Urinary bladder (tissue), 4 donors: ENCODE results near the gene MYO7A. TPM values are rescaled to one million over a fixed set of nuclear protein-coding genes. Genes with fewer than 3 reads are reported as not detected.

Experiments used
- DNase-seq: peaks from one replicate; pipeline ENCODE4 v3.0.0-alpha.2; 2015; ENCODE audit errors: extremely low spot score
- H3K27ac ChIP-seq: one replicate; pipeline ENCODE4 v1.5.1; 2013; ENCODE audit warnings: low read depth, mild to moderate bottlenecking, moderate library complexity
- H3K36me3 ChIP-seq: one replicate; pipeline ENCODE4 v1.6.1; 2013; ENCODE audit warnings: mild to moderate bottlenecking, moderate library complexity; ENCODE audit not compliant: insufficient read depth
- H3K4me1 ChIP-seq: one replicate; pipeline ENCODE4 v1.6.1; 2013; ENCODE audit warnings: mild to moderate bottlenecking, moderate library complexity; ENCODE audit not compliant: insufficient read depth
- H3K4me3 ChIP-seq: one replicate; pipeline ENCODE4 v1.5.1; 2013; ENCODE audit warnings: low read depth, low read length
- WGBS: extraction: QIAGEN DNeasy Blood & Tissue Kit; methylation state at CpG from one replicate; pipeline ENCODE4 v1.1.7; 2013; 5-methylcytosine and 5-hydroxymethylcytosine counted together
- polyA plus RNA-seq: library from polyadenylated mRNA; stranded (reverse); fragments of 200-250 nt; gene quantifications from one replicate; pipeline ENCODE4 v1.2.3, GENCODE V29; 2013
- total RNA-seq: library from RNA; depleted of rRNA; stranded (reverse); fragments of >200 nt; gene quantifications from one replicate; pipeline ENCODE4 v1.2.3, GENCODE V29; 2014
- donor health status: healthy with polysubstance abuse.
- donor health status: healthy.

MYO7A gene
- total RNA-seq: 4.7 TPM
- 4.2 TPM for polyA plus RNA-seq

DNA sequence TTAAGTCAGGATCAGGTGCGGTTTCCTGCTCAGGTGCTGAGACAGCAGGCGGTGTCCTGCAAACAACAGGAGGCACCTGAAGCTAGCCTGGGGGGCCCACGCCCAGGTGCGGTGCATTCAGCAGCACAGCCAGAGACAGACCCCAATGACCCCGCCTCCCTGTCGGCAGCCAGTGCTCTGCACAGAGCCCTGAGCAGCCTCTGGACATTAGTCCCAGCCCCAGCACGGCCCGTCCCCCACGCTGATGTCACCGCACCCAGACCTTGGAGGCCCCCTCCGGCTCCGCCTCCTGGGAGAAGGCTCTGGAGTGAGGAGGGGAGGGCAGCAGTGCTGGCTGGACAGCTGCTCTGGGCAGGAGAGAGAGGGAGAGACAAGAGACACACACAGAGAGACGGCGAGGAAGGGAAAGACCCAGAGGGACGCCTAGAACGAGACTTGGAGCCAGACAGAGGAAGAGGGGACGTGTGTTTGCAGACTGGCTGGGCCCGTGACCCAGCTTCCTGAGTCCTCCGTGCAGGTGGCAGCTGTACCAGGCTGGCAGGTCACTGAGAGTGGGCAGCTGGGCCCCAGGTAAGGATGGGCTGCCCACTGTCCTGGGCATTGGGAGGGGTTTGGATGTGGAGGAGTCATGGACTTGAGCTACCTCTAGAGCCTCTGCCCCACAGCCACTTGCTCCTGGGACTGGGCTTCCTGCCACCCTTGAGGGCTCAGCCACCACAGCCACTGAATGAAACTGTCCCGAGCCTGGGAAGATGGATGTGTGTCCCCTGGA lies at the start of gene MYO7A:
TSS of gene MYO7A (plus strand) at position 327 of the 772 bp plus-strand sequence. CDS start 2,389 bp downstream, outside the sequence.
- no peaks in the 10 kb centered on the region for H3K4me1 ChIP-seq
- no peaks in the 10 kb centered on the region for H3K36me3 ChIP-seq
- peak within 1 kb of the TSS; percentile 41 for H3K4me3 ChIP-seq
- peak; percentile 43 for DNase-seq
- WGBS: 22% methylated on average over 20 of the region's 20 CpGs
- H3K27ac ChIP-seq: no peak within 1 kb of the TSS

DNA sequence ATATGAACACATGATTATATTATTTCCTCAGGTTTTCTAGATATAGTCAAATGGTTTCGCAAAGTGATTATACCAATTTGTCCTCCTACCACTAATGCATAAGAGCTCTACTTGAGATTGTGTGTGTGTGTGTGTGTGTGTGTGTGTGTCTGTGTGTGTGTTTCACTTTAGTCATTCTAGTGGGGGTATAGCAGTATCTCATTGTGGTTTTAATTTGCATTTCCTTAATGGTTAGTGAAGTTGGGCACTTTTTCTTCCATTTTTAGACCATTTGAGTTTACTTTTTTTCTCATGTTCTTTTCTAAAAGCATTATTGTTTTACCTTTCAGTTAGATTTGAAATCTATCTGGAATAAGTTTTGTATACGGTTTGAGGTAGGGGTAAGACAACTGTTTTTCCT lies 48.4 kb upstream of the MYO7A start:
- DNase-seq: no peak
- 98% methylated on average over 2 of the region's 2 CpGs for WGBS
- H3K4me1 ChIP-seq: peaks cover 2% of the 10 kb centered on the region

DNA sequence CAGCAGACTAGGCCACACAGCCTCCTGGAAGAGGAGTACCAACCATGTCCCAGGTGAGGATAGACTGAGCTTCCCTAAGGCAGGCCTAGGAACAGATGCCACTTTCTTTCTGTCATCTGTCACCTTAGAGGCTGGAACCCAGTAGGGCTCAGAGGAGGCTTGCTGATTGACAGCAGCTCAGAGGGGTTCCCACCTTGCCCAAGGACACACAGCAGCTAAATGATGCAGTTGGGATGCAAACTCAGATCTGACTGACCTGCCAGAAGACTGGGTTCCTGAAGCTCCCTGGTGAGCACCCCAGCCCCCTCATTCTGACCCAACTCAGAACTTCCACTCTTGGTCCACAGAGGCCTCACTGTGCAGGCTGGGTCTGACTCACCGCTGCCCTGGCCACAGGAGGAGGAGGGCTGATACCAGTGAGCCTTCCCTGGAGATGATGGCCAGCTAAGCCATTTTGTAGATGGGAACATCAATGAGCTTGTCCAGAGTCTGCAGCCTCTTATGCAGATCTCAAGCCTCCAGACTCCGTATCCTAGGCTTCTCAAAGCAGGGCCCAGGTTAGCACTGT lies 47.3 kb upstream of the MYO7A start:
- DNase-seq: no peak
- WGBS: 94% methylated on average over 2 of the region's 2 CpGs

More for the DNA sequence above, 48.4 kb upstream of the MYO7A start:
- Histone ChIP-seq H3K4me3 (no peak overlapping the region), H3K27ac (no peak overlapping the region), H3K36me3 (no peaks in the 10 kb centered on the region)

DNA sequence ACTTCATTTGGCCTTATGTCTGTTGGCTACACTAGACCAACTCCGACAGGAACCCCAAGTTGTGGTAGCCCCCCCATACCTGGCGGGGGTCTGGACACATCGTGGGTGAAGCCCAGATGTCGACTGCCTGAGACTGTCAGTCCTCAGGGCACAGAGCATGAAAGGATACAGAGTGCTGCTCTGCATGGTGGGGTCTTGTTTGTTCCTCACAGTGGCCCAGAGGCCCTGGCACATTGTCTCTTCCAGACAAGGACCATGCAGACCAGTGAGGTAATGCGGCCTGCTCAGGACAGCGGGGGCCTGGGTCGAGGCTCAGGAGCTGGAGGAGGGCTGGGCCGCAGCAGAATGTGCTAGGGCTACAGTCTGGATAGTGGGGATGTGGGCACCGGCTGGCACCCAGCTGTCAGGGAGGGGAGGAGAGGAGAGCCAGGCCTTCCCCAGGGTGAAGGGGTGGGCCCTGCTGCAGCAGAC lies 46.6 kb upstream of the MYO7A start:
- no peak overlapping the region for H3K4me3 ChIP-seq
- WGBS: 90% methylated on average over 9 of the region's 9 CpGs
- no peaks in the 10 kb centered on the region for H3K36me3 ChIP-seq
- peaks cover 2% of the 10 kb centered on the region for H3K4me1 ChIP-seq
- H3K27ac ChIP-seq: no peak overlapping the region
- DNase-seq: no peak

More for the DNA sequence above, 47.3 kb upstream of the MYO7A start:
- Histone ChIP-seq H3K36me3 (no peaks in the 10 kb centered on the region), H3K4me1 (peaks cover 2% of the 10 kb centered on the region), H3K4me3 (no peak overlapping the region), H3K27ac (no peak overlapping the region)

DNA sequence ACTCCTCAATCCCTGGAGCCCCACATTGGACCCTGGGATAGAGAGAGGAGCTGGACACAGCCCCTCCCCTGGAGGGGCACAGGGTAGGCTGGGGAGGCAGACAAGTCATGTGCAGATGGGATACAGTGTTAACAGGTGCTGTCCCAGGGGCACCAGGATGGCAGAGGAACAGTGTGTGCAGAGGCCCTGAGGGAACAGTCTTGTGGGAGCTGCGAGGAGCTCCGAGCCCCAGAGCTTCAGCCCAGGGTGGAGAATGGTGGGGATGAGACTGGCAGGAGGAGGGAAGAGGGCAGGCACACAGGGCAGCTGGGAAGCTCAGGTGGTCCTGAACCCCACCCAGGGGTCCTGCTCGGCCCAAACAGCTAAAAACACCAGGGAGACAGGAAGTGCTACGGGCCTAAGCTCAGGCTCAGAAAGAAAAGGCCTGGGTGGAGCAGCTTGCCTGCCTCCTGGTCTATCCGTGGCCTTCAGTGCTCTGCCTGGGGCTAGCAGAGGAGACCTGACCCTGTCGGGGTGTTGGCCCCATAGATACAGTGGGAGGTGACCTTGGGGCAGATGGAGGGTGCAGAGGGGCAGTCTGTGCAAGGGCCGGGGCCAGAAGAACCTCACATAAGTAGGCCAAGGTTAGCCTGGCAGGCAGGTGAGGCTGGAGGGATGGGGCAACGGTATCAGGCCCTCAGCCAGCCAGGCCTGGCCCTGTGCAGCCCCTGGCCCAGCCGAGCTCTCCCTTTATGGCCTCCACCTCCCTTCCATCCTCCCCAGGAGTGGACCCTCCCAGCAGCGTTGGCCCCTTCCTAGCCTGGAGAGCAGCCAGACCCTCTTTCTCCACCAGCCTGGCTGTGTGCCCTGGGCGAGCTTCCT lies 45.8 kb upstream of the MYO7A start:
- Histone ChIP-seq H3K4me1 (peaks cover 2% of the 10 kb centered on the region), H3K36me3 (no peaks in the 10 kb centered on the region), H3K4me3 (no peak overlapping the region), H3K27ac (peak overlapping the region; percentile 73)
- DNase-seq: no peak
- WGBS: 64% methylated on average over 11 of the region's 11 CpGs

DNA sequence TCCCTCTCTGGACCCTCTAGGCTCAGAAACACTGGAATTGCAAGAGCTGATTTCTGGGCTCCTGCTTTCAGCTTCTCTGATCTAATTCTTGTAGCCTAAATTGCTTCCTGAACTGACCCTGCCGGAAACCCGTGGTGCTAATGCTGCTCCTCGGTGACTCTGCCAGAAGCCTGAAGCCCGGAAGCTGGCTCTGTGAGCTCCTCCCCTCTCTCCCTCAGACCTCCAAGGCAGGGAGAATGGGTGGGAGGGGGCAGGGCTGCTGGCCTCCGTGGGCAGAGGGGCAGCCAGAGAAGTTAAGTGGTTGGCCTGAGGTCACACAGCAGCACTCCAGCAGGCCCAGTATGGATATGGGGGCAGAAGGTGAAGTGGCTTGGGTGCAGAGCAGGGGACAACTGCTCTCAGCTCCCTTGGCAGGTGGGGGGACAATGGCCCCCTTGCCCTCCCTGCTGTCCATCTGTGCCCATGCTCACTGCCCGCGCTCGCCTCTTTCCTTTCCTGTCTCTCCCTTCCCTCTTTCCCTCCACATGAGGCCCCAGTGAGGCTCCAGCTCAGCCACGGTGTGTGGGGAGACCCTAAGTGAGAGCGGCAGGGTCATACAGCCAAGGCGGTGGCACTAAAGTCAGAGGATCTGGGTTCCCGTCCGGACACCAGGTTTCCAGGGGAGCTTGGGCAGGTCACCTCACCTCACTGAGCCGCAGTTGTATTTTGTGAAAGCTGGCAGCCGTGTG lies 45.0 kb upstream of the MYO7A start:
- Histone ChIP-seq H3K4me1 (peaks cover 2% of the 10 kb centered on the region), H3K4me3 (no peak overlapping the region), H3K27ac (peak overlapping the region; percentile 73), H3K36me3 (no peaks in the 10 kb centered on the region)
- 72% methylated on average over 15 of the region's 15 CpGs for WGBS
- DNase-seq: no peak

DNA sequence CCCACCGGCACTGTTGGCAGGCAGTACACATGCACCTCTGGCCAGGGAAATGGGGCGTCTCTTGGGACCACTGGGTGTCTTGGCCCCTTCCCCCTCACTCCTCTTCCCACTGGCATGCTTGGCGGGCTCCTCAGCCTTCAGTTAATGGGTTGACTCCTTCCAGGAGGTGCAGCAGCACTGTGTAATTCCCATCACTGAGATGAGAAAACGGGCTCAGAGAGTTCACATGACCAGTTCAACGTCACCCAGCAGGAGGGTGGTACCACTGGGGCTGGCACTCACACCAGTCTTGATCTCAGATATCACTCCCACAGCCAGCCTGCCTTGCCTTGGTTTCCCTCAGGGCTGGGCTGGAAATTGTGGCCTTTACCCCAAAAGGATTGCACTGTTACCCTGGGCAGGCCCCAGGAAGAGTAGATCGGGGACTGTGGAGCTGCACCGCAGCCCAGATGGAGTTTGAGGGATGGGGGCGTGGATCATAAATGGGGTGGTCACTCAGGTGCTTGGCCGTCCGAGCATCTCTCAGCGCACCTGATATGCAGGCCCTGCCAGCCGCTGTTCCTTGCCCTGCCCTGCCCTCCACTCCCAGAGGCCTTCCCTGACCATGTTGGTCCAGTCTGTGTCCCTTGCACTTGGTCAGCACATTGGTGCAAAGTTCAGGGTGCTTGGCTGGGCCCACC lies 44.3 kb upstream of the MYO7A start:
- 94% methylated on average over 12 of the region's 12 CpGs for WGBS
- no peak overlapping the region for H3K27ac ChIP-seq
- no peak for DNase-seq

DNA sequence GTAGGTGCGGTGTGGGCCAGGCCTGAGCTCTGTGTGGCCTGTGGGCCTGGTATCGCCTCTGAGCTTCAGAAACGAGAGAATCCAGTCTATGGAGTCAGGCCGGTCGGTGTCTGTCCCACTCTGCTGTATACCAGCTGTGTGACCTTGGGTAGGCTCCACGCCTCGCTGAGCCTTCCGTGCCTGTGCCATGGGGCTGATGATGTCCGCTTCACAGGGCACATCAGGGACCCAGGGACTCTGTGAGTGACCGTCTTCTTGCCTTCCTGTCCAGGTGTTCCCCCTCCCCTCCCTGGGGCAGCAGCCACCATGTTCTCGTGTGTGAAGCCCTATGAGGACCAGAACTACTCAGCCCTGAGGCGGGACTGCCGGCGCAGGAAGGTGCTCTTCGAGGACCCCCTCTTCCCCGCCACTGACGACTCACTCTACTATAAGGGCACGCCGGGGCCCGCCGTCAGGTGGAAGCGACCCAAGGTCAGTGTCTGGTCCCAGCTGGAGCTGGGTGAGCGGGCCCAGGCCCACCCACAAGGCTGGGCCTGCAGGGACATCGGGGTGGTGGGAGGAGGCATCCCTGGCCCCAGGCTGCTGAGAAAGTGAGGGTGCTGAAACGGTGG lies 43.4 kb upstream of the MYO7A start:
- no peak overlapping the region for H3K27ac ChIP-seq
- no peak overlapping the region for H3K4me3 ChIP-seq
- no peaks in the 10 kb centered on the region for H3K36me3 ChIP-seq
- DNase-seq: no peak
- H3K4me1 ChIP-seq: peaks cover 2% of the 10 kb centered on the region
- 94% methylated on average over 25 of the region's 25 CpGs for WGBS

More for the DNA sequence above, 44.3 kb upstream of the MYO7A start:
- H3K36me3 ChIP-seq: no peaks in the 10 kb centered on the region
- peaks cover 2% of the 10 kb centered on the region for H3K4me1 ChIP-seq
- no peak overlapping the region for H3K4me3 ChIP-seq

DNA sequence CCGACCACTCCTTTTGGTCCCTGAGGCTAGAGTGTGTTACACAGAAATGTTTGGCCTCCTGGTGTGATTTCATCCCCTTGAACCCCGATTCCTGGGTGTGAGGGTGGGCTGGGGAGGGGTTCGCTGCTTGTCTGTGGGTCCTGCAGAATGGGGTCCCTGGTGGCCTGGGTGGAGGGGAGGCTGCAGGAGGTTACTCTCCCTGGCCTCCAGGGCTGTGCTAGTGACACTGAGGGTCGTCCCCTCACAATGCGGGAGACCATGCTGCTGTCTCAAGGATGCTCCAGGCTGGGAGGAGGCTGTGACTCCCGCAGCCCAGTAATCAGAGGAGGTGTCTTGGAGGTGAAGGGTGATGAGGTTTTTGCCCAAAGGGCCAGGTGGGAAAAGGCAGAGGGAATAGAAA lies 42.4 kb upstream of the MYO7A start:
- Histone ChIP-seq H3K36me3 (no peaks in the 10 kb centered on the region), H3K4me3 (no peak overlapping the region), H3K27ac (no peak overlapping the region), H3K4me1 (peaks cover 2% of the 10 kb centered on the region)
- WGBS: 92% methylated on average over 6 of the region's 6 CpGs
- no peak for DNase-seq

DNA sequence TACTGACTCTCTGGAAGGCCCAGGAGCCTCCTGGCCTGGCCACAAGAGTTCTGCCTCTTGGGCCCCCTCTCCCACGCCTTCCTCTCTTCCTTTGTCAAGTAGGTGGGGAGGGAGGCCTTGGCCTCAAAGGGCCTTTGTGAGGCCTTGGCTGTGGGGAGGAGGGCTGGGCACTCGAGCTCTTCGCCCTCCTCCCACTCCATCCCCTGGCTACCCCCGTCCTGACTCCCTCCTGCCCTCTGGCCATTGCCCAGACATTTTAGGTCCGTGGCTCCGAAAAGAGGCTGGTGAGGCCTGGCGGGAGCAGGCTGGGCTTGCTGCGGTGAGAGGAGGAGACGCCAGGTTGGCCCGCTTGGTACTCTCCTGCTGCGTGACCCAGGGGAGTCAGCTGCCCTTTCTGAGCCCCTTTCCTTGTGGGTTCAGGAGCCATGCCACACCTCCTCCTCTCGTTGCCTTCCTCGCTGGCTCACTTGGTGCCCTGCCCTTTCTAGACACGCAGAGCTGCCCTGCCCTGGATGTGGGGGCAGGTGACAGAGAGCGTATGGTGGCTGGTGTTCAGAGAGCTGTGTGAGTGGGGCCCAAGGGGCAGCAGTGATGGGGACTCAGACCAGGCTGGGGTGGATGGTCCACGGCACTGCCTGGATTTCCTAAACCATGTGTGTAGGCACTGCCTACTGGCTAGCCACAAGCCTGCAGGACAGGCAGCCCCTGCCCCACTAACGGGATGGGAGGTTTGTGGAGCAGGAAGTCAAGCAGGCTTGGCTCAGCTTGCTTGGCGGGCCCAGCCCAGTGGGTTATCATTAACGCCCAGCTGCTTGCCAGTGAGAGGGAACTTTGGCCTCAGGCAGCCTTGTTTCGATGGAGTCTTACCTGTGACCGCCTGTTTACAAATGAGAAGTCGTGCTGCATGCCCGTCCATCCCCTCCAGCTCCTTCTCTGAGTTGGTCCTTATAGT lies 41.2 kb upstream of the MYO7A start:
- peaks cover 2% of the 10 kb centered on the region for H3K4me1 ChIP-seq
- no peaks in the 10 kb centered on the region for H3K36me3 ChIP-seq
- H3K27ac ChIP-seq: peak overlapping the region; percentile 63
- DNase-seq: no peak
- H3K4me3 ChIP-seq: no peak overlapping the region
- 81% methylated on average over 23 of the region's 23 CpGs for WGBS

DNA sequence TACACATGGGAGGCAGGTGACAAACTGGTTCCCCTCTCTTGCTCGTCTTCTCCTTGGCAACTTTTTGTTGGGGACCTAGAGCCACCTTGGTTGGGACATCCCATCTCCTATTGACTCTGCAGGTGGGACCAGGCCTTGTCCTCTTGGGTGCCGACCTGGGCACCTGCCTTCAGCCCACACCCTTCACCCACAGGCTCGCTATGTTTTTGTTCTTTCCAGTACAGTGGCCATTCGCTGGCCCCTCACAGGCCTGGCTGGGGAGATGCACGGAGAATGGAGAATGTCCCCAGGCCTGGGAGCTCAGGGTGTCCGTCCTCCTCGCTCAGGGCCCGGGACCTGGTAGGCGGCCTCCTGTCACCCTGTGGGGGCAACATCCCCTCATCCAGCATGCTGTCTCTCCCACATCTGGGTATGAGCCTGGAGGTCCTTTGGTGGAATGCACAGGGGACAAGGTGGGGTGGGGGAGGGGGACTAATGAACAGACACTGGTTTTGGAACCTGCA lies 40.3 kb upstream of the MYO7A start:
- 95% methylated on average over 9 of the region's 9 CpGs for WGBS
- peak overlapping the region; percentile 11 for H3K27ac ChIP-seq
- DNase-seq: no peak

More for the DNA sequence above, 40.3 kb upstream of the MYO7A start:
- Histone ChIP-seq H3K36me3 (no peaks in the 10 kb centered on the region), H3K4me1 (peaks cover 2% of the 10 kb centered on the region), H3K4me3 (no peak overlapping the region)
